Endodermal cell (in vitro differentiated cells): ENCODE measurements around the gene CERS6. TPM values are rescaled to one million over a fixed set of nuclear protein-coding genes. Genes with fewer than 3 reads are reported as not detected.

ENCODE experiments used
- DNase-seq: peaks from one replicate; pipeline ENCODE4 v3.0.0-alpha.2; 2017
- H3K27ac ChIP-seq: 2 replicates; pipeline ENCODE4 v1.5.1; 2013; ENCODE audit warnings: mild to moderate bottlenecking, low read depth, low read length, moderate library complexity
- H3K27me3 ChIP-seq: 2 replicates; pipeline ENCODE4 v1.6.1; 2013; ENCODE audit warnings: mild to moderate bottlenecking, low read length, moderate library complexity; ENCODE audit not compliant: insufficient read depth, control insufficient read depth, poor library complexity, severe bottlenecking
- H3K36me3 ChIP-seq: 2 replicates; pipeline ENCODE4 v1.7.0; 2013; ENCODE audit warnings: mild to moderate bottlenecking, low read length, moderate library complexity; ENCODE audit not compliant: control insufficient read depth, insufficient read depth
- H3K4me1 ChIP-seq: one replicate; pipeline ENCODE4 v1.7.0; 2013; ENCODE audit warnings: low read length; ENCODE audit not compliant: control insufficient read depth, insufficient read depth
- H3K4me3 ChIP-seq: 2 replicates; pipeline ENCODE4 v1.5.1; 2013; ENCODE audit warnings: mild to moderate bottlenecking, low read length, moderate library complexity
- H3K9ac ChIP-seq: 2 replicates; pipeline ENCODE4 v1.6.1; 2013; ENCODE audit warnings: mild to moderate bottlenecking, low read length, moderate library complexity; ENCODE audit not compliant: poor library complexity, severe bottlenecking; ENCODE audit errors: extremely low read depth
- H3K9me3 ChIP-seq: 2 replicates; pipeline ENCODE4 v1.6.1; 2013; ENCODE audit warnings: mild to moderate bottlenecking, low read length, moderate library complexity; ENCODE audit not compliant: control insufficient read depth
- H3K27ac Mint-ChIP-seq: 2 replicates; pipeline ENCODE4 v1.8.0; 2020; ENCODE audit warnings: mixed read lengths
- H3K27me3 Mint-ChIP-seq: 2 replicates; pipeline ENCODE4 v1.8.0; 2021; ENCODE audit warnings: mild to moderate bottlenecking, mixed read lengths; ENCODE audit not compliant: insufficient read depth
- H3K36me3 Mint-ChIP-seq: 2 replicates; pipeline ENCODE4 v1.8.0; 2020; ENCODE audit warnings: low read depth, mixed read lengths
- H3K4me1 Mint-ChIP-seq: 2 replicates; pipeline ENCODE4 v1.8.0; 2020; ENCODE audit warnings: mixed read lengths
- H3K4me3 Mint-ChIP-seq: 2 replicates; pipeline ENCODE4 v1.8.0; 2020; ENCODE audit warnings: mild to moderate bottlenecking, moderate library complexity, mixed read lengths
- H3K9me3 Mint-ChIP-seq: 2 replicates; pipeline ENCODE4 v1.8.0; 2020; ENCODE audit warnings: mild to moderate bottlenecking, mixed read lengths
- WGBS, 2 experiments: methylation state at CpG; one replicate each; pipeline versions ENCODE4 v1.1.5 to v1.1.7; 2013; ENCODE audit warnings: missing lambda C conversion rate in 2 of 2, mixed read lengths in 1 of 2; ENCODE audit not compliant: insufficient coverage in 1 of 2, insufficient read length in 1 of 2; 5-methylcytosine and 5-hydroxymethylcytosine counted together
- total RNA-seq, 2 donors: library from RNA; stranded (reverse); fragmentation: NEBNext Ultra II Directional in 1 of 2; extraction: Animal tissue kit (Norgen Biotek cat#: 25700) in 1 of 2; gene quantifications; 2 replicates in 1 of 2; 3 replicates in 1 of 2; pipeline ENCODE4 v1.2.1, GENCODE V29; 2021
- TF ChIP-seq, protein P1 (sequence below): fragments of 200-600 bp; sonication (generic); conservative IDR thresholded peaks from 2 replicates; pipeline ENCODE4 v1.5.0; 2021; ENCODE audit warnings: antibody characterized with exemption, mild to moderate bottlenecking

Gene CERS6
- total RNA-seq, 2 donors from 2014 or later: 41.3 to 52.0 TPM

DNA sequence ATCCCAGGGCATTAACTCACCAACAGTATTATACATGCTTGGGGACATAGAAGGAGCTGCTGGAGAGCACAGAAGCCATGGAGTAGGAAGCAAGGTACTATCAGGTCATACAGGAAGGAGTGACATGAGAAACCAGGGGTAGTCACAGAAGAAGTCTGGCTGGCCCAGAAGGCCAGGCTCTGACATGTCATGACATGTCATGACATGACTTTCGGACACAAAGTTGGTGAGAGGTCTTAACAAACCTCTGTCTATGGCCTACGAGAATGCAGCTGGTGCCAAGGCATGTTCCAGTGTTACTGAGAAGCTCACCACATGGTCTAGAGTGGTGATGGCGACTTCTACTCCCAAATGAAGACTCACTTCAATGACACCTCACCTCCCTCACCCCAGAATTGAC lies 3.3 kb upstream of the CERS6 start:
- Histone ChIP-seq H3K36me3 (no peaks in the 10 kb centered on the region), H3K4me3 (no peak overlapping the region), H3K27ac (no peak overlapping the region), H3K4me1 (no peaks in the 10 kb centered on the region), H3K9ac (no peak overlapping the region), H3K9me3 (peaks cover 20% of the 10 kb centered on the region), H3K27me3 (no peaks in the 10 kb centered on the region)
- TF ChIP-seq, protein P1, sequence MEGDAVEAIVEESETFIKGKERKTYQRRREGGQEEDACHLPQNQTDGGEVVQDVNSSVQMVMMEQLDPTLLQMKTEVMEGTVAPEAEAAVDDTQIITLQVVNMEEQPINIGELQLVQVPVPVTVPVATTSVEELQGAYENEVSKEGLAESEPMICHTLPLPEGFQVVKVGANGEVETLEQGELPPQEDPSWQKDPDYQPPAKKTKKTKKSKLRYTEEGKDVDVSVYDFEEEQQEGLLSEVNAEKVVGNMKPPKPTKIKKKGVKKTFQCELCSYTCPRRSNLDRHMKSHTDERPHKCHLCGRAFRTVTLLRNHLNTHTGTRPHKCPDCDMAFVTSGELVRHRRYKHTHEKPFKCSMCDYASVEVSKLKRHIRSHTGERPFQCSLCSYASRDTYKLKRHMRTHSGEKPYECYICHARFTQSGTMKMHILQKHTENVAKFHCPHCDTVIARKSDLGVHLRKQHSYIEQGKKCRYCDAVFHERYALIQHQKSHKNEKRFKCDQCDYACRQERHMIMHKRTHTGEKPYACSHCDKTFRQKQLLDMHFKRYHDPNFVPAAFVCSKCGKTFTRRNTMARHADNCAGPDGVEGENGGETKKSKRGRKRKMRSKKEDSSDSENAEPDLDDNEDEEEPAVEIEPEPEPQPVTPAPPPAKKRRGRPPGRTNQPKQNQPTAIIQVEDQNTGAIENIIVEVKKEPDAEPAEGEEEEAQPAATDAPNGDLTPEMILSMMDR: no peak
- Mint-ChIP-seq H3K4me3 (no peak overlapping the region), H3K9me3 (no peaks in the 10 kb centered on the region), H3K4me1 (no peaks in the 10 kb centered on the region), H3K27ac (no peak overlapping the region), H3K27me3 (no peaks in the 10 kb centered on the region), H3K36me3 (no peaks in the 10 kb centered on the region)
- 93% methylated on average over 3 of the region's 3 CpGs for WGBS, 2 experiments
- DNase-seq: no peak

DNA sequence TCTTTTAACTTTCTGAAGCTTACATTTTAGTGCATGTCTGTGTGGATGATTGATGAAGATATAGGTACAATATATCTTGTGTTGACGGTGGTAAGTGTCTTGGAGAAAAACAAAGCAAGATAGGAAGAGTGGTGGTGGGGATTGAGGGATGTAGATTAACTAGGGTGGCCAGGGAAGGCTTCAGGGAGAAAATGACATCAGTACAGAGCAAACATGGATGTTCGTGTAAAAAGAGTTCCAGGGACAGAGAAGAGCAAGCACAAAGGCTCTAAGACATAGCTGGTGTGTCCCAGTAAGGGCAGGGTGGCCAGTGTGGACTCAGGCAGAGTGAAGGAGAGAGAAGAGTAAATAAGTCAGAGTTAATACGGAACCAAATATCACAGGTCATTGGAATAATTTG lies 2.7 kb upstream of the CERS6 start:
- TF ChIP-seq, protein P1: no peak
- Histone ChIP-seq H3K27me3 (no peaks in the 10 kb centered on the region), H3K9ac (no peak overlapping the region), H3K4me1 (no peaks in the 10 kb centered on the region), H3K36me3 (no peaks in the 10 kb centered on the region), H3K27ac (no peak overlapping the region), H3K4me3 (no peak overlapping the region), H3K9me3 (peaks cover 20% of the 10 kb centered on the region)
- peaks cover 4% of the 10 kb centered on the region for H3K4me1 Mint-ChIP-seq
- H3K27ac Mint-ChIP-seq: no peak overlapping the region
- no peaks in the 10 kb centered on the region for H3K27me3 Mint-ChIP-seq
- H3K9me3 Mint-ChIP-seq: no peaks in the 10 kb centered on the region
- WGBS, 2 experiments: 92 to 97% methylated on average over 3 of the region's 3 CpGs
- H3K4me3 Mint-ChIP-seq: no peak overlapping the region
- no peak for DNase-seq
- no peaks in the 10 kb centered on the region for H3K36me3 Mint-ChIP-seq

DNA sequence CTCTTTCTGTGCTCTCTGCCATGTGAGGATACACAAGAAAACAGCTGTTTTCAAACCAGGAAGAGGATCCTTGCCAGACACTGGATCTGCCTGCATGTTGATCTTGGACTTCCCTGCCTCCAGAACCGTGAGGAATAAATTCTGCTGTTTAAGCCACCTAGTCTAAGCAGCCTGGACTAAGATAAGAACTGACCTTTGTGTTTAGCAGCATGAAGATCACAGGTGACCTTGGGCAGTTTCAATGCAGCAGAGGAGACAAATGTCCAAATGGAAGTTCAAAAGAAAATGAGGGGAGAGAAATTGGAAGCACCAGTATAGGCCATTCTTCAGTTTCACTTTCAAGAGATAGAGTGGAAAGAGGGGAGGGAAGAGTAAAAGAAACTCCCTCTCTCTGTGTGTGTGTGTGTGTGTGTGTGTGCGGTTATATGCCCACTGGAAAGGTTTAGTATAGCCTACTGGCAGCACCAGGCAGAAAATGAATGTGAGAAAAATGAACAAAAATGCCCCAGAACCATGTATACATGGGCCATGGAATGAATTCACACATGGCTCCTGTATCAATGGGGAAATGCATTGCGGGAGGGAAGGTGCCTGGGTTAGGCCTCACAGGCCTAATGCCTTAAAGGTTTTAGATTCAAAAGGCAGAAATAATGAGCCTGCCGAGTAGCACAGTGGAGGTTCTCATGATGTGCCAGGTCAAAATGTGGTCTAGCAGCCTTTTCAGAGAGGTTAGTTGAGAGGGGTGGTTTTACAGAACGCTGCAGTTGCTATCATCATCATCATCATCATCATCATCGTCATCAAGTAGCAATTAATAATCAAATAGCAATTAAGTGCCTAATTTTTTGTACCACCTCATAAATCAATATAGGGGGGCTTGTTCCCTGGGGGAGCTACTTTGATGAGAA lies 1.1 kb upstream of the CERS6 start:
- H3K27me3 ChIP-seq: no peaks in the 10 kb centered on the region
- Mint-ChIP-seq H3K9me3 (no peaks in the 10 kb centered on the region), H3K27me3 (no peaks in the 10 kb centered on the region), H3K4me3 (no peak overlapping the region), H3K27ac (no peak overlapping the region), H3K36me3 (no peaks in the 10 kb centered on the region), H3K4me1 (peaks cover 15% of the 10 kb centered on the region)
- H3K4me1 ChIP-seq: no peaks in the 10 kb centered on the region
- peak overlapping the region; percentile 80 for H3K4me3 ChIP-seq
- H3K36me3 ChIP-seq: no peaks in the 10 kb centered on the region
- peaks cover 20% of the 10 kb centered on the region for H3K9me3 ChIP-seq
- TF ChIP-seq, protein P1: no peak
- no peak overlapping the region for H3K27ac ChIP-seq
- DNase-seq: no peak
- H3K9ac ChIP-seq: no peak overlapping the region
- 84 to 90% methylated on average over 3 to 5 of the region's 6 CpGs for WGBS, 2 experiments
